Fibroblast of the aortic adventitia (primary cell): ENCODE measurements around the gene ATXN2L. TPM values are rescaled to one million over a fixed set of nuclear protein-coding genes. Genes with fewer than 3 reads are reported as not detected.
"Not testable (repeated sequence)": the region's sequence is repeated elsewhere in the genome, so short reads cannot be mapped to it uniquely, and the experiment has no call there.

Experiments
- DNase-seq: peaks from one replicate; pipeline ENCODE4 v3.0.0-alpha.2; 2010; ENCODE audit warnings: low read depth
- H3K4me3 ChIP-seq: 2 replicates; pipeline ENCODE4 v1.5.1; 2011; ENCODE audit warnings: low read depth, mild to moderate bottlenecking, control low read depth, low read length, moderate library complexity
- CTCF ChIP-seq: IDR thresholded peaks from 2 replicates; pipeline ENCODE4 v1.5.1; 2011; ENCODE audit warnings: mild to moderate bottlenecking, low read length, control low read depth, inconsistent platforms; ENCODE audit not compliant: insufficient read depth
- total RNA-seq: library from RNA; depleted of rRNA; stranded (reverse); fragments of >200 nt; gene quantifications from 2 replicates; pipeline ENCODE4 v1.2.3, GENCODE V29; 2012; ENCODE audit warnings: low replicate concordance

The ATXN2L gene
- total RNA-seq, 1 donor: 69.8 TPM

DNA sequence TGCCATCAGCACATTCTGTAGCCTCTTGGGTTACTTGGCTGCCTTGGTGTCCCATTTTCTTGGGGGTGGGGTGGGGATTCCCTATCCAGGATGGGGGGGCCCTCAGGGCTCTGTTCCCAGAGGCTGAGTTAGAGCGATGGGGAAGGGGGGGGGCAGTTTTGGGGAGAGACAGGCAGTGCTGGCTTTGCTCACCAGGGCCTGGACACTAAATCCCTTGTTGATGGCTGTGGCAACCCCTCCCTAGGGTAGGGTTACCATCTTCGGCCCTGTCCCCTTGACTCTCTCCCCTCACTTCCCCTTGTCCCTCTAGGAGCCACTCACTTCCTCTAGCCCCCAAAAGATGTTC, 54.8 kb downstream of the ATXN2L start:
- TF ChIP-seq CTCF: no peak

GRCh38 chr16:28878083-28878926, 55.5 kb downstream of the ATXN2L start, which contains the start of gene ATP2A1:
Gene ATP2A1, plus strand, starts transcription at chr16:28878488. Its CDS starts 184 bp downstream, at chr16:28878672.
- no peak for TF ChIP-seq CTCF
- peak within 1 kb of the TSS; percentile 75 for H3K4me3 ChIP-seq
- no peak for DNase-seq

More for the DNA sequence above, 54.8 kb downstream of the ATXN2L start:
- DNase-seq: no peak
- no peak overlapping the region for H3K4me3 ChIP-seq

DNA sequence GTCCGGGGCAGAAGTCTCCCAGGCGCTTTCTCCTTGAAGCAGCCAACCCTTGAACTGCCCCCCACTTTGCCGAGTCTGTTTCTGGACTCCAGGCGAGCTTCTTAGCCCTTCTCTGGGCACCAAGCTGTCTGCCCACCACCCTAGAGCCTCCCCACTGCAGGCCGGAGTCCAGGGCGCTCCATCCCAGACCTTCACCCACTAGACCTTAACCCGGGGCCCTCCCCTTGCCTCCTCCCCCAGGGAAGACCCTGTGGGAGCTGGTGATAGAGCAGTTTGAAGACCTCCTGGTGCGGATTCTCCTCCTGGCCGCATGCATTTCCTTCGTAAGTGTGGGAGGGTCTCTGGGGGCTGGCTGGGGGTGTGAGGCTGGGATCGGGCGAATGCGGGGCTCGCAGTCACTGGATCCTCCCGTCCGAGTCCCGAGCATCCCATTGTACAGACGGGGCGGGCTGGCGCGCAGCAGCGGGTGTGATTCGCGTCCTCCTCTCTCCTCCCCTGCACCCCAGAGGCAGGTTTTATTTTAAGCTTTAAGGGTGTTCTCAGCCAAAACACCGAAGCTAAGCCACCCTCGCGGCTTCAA, 56.6 kb downstream of the ATXN2L start:
- no peak for DNase-seq
- peak overlapping the region; percentile 75 for H3K4me3 ChIP-seq

DNA sequence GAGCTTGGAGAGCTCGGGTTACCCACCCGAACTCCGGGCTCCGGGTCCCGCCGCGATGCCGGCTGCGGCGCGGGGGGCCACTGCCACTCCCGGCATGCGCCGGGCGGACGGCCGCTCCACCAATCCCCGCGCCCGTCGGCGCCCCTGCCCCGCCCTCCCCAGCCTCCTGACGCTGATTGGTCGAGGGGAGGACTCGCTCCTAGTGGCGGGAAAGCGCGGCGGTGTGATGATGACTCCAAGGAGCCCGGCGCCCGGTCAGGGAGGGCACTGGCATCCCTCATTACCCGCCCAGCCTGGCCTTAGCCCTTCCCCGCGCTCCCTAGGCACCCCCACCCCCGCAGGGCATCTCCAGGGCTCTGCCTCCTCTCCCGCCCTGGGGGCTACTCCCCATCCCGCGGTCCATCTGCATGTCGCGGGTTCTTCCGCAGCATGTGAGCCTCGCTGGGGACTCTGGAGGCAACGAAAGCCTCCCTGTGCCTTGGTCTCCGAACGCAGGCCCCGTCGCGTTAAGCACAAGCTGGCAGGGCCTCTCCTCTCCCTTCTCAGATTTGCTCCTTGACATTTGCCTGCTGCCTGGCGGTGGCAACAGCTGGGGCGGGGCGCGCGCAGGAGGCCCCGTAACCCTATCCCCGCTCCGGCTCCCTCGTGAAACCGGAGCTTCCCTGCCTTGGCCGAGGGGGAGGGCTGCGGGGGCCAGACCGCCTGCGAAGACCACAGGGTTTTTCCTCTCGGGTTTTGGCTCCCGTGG, 57.2 kb downstream of the ATXN2L start:
- H3K4me3 ChIP-seq: peak overlapping the region; percentile 75
- no peak for TF ChIP-seq CTCF
- peak; percentile 72 for DNase-seq

More for the DNA sequence above, 56.6 kb downstream of the ATXN2L start:
- TF ChIP-seq CTCF: no peak

GRCh38 chr16:28880589-28880915, 57.8 kb downstream of the ATXN2L start:
- no peak for TF ChIP-seq CTCF
- H3K4me3 ChIP-seq: no peak overlapping the region
- no peak for DNase-seq

GRCh38 chr16:28880955-28881354, 58.2 kb downstream of the ATXN2L start:
- TF ChIP-seq CTCF: no peak
- DNase-seq: no peak
- H3K4me3 ChIP-seq: no peak overlapping the region

- not testable (repeated sequence) for DNase-seq, H3K4me3 ChIP-seq
Measured at GRCh38 chr16:28881565-28881964, 58.8 kb downstream of the ATXN2L start.
